GM18507 (cell line): ENCODE measurements around the gene SHMT2.

Experiments used
- DNase-seq: peaks from one replicate; pipeline ENCODE4 v3.0.0; 2011; ENCODE audit warnings: low read depth; ENCODE audit not compliant: insufficient read length; ENCODE audit errors: extremely low spot score
- FAIRE-seq: peaks from 2 replicates; lab custom pipeline; 2011; peaks lifted over from hg19 to GRCh38; lab: Jason Lieb, UNC

SHMT2 gene

DNA sequence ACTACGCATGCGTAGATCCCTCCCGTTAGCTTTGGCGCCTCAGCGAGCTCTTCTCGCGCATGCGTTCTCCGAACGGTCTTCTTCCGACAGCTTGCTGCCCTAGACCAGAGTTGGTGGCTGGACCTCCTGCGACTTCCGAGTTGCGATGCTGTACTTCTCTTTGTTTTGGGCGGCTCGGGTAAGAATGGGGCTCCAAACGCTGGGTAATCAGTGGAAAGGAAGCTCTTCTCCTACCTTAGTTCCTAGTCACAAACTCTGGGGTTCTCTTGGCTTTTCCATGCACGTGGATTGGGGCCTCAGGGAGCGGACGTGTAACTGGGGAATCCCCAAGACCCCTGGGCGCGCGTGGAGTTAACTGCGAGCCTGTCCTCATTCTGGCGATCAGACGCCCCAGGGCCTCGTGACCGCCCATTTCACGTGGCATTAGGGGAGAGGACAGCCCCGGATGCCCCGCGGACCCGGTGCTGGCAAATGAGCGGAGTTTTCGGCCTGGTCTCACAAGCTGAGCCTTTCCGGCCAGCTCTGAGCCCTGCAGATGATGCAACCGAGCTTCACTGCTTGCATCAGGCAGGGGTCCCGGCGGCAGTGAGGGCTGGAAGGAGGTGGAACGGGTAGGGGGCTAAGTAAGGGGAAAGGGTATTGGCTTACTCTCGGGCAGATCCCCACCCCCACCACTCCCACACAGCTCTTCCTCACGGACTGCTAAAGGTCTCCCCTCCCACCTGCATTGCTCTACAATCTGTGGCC, at the start of gene SHMT2:
SHMT2 (plus strand) TSS at position 78 of the 747 bp plus-strand sequence; CDS start at position 146, 68 bp downstream.
- peak; percentile 98 for FAIRE-seq

DNA sequence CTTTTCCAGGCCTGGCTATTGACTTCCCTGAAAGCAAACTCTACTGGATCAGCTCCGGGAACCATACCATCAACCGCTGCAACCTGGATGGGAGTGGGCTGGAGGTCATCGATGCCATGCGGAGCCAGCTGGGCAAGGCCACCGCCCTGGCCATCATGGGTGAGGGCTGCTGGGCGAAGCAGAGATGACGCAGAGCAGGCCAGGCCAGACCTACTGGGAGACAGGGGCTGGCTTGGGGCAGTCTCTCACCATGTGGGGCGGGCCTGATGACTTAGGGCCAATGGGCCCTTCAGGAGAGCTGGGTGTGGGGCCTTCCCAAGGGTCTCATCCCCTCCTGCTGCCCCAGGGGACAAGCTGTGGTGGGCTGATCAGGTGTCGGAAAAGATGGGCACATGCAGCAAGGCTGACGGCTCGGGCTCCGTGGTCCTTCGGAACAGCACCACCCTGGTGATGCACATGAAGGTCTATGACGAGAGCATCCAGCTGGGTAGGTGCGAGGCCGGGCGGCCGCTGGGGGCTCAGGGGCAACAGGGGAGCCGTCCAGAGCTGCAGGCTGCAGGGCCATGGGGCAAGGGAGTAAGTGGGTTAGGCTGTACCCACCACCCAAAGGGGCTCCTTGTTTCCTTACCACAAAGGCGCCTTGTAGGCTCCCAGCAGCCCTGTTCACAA, 49.1 kb upstream of the SHMT2 start:
- no peak for FAIRE-seq

More for the DNA sequence above, at the start of gene SHMT2:
- DNase-seq: peak; percentile 96

DNA sequence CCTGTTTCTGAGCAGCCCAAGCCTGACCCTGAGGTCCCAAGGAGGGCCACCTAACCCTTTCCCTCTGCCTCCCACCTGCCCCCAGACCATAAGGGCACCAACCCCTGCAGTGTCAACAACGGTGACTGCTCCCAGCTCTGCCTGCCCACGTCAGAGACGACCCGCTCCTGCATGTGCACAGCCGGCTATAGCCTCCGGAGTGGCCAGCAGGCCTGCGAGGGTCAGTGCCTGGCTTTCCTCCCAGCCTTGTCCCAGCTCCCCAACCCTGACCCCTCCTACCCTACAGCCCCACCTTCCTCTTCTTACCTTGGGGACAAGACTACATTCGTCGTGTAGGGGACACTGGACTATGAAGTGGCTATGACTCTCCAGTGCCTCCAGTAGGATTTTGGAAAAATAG, 48.4 kb upstream of the SHMT2 start:
- FAIRE-seq (no peak), DNase-seq (no peak)

More for the DNA sequence above, 49.1 kb upstream of the SHMT2 start:
- no peak for DNase-seq

DNA sequence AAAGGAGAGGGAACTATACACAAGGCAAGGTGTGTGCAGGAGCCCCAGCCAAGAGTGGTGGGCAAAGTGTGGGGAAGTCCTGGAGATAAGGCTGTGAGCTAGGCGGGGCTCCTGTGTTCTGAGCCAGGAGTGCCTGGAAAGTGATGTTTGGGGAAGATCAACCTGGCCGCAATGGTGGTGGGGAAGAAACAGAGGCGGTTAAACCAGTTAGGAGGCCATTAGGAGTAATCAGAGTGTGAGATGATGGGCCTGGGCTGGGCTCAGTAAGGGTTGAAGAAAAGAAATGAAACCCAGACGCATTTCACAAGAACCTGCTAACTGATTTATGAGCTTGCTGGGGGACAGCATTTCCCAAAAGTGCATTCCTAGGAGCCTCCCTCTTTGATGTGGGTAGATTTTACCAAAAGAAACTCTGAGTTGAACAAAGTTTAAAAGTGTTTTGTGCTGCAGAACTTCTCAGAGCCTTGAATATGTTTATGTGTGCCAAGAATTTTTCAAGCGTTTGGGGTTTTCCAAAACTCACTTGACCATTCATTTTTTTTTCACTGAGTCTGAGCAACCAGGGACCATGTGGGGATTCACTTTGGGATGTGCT, 47.9 kb upstream of the SHMT2 start:
- FAIRE-seq: no peak
- no peak for DNase-seq

DNA sequence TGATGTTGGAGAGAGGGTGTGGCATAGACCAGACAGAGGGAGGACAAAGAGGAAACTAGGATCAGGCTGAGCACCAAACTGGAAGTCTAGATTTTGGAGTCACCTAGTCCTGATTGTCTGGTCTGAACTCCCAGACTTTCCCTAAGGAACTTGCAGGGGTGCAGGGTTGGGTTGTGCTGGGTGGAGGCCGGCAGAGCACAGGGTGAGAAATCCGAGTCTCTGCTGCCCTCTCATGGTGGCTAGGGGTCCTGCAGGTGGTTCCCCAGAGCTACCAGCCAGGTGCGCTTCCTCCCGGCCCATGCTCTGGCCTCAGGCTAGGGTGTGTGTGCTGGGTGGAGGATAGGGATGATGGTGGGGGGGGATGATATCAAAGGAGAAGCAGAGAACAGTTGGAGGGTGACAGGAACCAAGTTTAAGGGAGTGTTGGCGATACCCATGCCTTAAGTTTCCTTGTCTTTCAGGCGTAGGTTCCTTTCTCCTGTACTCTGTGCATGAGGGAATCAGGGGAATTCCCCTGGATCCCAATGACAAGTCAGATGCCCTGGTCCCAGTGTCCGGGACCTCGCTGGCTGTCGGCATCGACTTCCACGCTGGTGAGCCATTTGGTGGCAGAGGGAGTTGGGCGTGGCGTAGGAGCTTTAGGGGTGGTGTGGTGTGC, 46.5 kb upstream of the SHMT2 start:
- DNase-seq: peak; percentile 93

DNA sequence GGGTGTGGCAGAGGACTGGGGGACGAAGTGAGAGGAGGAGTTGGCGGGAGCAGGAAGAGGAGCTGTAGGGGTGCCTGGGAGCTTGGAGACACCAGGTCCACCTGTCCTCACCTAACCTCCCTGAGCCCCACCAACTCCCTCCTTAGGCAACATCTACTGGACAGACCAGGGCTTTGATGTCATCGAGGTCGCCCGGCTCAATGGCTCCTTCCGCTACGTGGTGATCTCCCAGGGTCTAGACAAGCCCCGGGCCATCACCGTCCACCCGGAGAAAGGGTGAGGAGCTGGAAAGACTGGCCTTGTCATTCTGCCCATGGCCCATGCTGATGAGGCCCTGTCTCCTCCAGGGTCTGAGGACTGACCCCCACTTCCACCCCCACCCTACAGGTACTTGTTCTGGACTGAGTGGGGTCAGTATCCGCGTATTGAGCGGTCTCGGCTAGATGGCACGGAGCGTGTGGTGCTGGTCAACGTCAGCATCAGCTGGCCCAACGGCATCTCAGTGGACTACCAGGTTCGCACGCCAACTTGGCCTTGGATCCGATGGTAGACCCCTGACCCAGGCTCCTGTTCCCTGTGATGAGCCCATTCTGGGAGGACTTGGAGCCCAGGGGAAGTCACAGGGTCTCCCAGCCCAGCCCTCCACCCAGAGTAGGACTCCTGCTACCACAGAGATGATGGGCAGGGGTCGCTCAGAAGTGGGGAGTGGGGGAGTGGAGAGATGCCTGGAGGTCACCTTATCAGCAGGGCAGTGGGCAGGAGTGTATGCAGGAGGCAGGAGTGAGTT, 45.4 kb upstream of the SHMT2 start:
- FAIRE-seq (no peak), DNase-seq (no peak)

More for the DNA sequence above, 46.5 kb upstream of the SHMT2 start:
- peak; percentile 96 for FAIRE-seq

DNA sequence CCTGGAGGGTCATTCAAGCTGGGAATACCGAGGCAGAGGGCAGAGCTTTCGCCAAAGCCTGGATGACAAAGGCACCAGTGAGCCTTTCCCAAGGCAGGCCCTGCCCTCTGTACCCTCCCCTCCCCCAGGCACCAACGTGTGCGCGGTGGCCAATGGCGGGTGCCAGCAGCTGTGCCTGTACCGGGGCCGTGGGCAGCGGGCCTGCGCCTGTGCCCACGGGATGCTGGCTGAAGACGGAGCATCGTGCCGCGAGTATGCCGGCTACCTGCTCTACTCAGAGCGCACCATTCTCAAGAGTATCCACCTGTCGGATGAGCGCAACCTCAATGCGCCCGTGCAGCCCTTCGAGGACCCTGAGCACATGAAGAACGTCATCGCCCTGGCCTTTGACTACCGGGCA, 44.1 kb upstream of the SHMT2 start:
- FAIRE-seq (no peak), DNase-seq (no peak)

DNA sequence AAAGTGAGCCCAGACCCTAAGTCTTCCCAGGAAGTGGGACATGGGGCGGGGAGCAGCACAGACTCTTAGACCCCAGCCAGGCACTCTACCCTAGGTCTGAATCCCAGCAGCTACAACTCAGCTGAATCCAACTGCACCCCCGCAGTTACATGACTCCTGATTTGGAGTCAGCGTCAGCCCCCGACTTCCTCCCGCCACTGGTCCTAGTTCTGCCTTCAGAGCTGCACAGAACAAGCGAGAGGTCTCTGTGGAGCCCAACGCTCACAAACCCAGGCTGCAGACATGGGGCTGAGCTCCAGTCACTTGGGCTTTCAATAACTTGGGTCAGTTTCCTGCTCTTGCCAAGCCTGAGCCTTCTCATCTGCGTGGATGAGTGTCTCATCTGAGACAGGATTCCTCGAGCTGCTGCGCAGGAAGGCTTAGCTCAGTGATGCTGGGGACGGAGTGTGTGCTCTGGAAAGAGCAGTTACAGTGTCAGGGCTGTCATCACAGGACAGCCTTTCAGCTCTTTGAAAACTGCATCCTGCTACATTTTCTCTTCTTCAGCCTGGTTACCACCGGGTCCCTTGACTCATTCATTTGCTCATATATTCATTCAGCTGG, 43.5 kb upstream of the SHMT2 start:
- FAIRE-seq (no peak), DNase-seq (no peak)

DNA sequence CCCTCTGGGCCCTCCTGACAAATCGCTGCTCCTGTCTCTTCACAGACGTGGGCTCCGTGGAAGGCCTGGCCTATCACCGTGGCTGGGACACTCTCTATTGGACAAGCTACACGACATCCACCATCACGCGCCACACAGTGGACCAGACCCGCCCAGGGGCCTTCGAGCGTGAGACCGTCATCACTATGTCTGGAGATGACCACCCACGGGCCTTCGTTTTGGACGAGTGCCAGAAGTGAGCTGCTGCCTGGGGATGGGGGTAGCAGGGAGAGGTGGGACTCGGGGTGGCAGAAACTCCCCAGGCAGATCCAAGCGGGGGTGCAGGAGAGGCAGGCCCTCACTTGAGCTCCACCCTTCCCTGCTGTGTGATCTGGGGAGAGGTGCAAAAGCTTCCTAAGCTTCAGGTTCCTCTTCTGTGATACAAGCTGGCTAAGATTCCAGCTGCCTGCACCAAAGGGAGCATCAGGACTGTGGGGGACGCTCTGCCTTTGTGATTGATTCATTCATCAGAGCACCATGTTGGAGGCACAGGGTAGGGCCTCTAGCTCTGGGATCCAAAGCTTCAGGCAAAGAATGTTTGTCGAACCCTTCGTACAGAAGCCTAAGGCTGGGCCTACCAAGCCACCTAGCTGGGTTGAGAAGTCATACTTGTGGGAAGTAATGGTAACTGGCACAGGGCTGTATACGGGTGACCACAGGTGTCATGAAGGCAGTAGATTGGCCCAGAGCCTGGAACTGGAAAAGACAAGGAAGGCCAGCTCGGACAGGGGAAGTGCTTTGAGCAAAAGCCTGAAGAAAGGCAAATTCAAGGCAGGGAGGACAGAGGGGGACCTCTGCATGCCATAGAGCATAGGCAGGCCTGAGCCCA, 42.1 kb upstream of the SHMT2 start:
- no peak for FAIRE-seq
- DNase-seq: no peak

DNA sequence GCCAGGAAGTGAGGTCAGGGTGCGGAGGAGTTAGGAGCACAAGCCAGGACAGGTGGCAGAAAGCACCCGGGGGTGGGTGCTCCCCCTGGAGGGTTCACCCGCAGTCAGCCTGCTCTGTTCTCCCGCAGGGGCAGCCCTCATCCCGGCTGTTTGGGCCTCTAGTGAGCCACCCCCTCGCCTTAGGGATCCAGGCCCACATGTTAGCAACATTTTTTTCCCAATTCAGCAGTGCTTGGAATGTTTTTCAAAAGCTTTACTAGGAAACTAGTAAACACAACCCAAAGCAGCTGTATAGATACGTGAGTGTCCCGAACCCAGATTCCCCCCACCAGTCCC, 41.5 kb upstream of the SHMT2 start:
- DNase-seq (no peak), FAIRE-seq (no peak)

DNA sequence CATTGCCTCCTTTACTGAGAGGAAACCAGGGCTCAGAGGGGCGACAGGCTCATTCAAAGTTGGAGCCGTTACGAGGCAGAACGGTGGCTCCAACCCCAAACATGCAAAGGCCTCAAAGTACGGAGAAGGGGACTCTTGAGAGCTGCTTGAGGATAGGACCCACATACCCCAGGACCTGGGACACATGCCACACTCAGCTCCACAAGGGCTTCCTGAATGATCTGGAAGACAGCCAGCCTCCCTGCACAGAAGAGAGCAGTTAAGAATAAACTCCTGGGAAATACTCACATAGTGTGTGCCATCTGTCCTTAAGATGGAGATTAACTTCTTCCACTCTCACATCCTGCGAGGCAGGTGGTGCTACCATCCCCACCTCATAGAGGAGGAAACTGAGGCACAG, 39.5 kb upstream of the SHMT2 start:
- DNase-seq (no peak), FAIRE-seq (no peak)

DNA sequence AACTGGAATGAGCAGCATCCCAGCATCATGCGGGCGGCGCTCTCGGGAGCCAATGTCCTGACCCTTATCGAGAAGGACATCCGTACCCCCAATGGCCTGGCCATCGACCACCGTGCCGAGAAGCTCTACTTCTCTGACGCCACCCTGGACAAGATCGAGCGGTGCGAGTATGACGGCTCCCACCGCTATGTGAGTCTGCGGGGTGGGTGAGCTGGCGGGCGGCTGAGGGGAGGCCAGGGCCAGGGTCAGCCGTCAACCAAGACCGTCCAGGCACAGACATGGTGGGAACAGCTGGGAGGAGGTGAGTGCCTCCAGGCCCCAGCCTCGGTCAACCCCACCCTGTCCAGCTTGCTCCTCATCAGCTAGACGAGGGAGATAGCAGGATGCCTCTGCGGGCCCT, 38.7 kb upstream of the SHMT2 start:
- DNase-seq (no peak), FAIRE-seq (no peak)

DNA sequence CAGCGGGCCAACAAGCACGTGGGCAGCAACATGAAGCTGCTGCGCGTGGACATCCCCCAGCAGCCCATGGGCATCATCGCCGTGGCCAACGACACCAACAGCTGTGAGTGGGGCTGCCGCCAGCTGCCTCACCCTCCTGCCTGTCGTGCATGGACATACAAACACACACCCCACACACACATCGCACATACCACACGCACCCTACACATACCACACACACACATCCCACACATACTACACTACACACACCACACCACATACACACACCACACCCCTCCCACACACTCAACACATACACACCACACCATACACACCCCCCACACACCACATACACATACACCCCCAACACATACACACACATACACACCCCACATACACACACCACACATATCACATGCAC, 38.1 kb upstream of the SHMT2 start:
- FAIRE-seq (no peak), DNase-seq (no peak)

DNA sequence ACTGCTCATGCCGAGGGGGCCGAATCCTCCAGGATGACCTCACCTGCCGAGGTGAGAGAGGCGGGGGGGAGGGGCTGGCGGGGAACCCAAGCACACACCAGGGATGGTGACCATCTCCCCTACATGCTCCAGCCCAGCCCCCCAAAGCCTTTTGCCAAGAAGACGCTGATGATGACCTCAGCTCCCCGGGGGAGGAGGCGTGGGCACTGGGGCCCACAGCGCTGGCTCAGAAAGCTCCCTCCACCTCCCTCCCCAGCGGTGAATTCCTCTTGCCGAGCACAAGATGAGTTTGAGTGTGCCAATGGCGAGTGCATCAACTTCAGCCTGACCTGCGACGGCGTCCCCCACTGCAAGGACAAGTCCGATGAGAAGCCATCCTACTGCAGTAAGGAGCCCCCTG, 36.6 kb upstream of the SHMT2 start:
- FAIRE-seq: no peak
- DNase-seq: no peak

DNA sequence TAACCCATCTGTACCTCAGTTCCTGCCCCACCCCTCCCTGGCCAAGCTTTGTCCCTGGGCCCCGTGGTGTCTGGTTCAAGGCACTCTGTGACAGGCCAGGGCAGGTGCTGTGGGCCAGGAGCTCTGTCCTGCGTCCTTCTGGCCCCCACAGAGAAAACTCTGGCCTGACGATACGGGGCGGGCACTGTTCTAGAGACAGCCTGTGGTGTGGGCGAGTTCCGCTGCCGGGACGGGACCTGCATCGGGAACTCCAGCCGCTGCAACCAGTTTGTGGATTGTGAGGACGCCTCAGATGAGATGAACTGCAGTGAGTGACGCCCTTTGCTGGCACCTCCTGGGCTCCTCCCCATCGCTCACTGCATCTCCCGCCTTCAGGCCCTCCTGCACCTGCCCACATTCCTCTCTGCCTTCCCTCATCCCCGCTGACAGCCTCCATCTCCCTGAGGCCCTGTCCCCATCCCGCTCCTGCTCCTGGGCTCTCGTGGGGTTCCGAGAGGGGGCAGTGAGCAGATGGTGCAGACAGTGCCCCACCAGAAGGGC, 35.7 kb upstream of the SHMT2 start:
- DNase-seq (no peak), FAIRE-seq (no peak)

DNA sequence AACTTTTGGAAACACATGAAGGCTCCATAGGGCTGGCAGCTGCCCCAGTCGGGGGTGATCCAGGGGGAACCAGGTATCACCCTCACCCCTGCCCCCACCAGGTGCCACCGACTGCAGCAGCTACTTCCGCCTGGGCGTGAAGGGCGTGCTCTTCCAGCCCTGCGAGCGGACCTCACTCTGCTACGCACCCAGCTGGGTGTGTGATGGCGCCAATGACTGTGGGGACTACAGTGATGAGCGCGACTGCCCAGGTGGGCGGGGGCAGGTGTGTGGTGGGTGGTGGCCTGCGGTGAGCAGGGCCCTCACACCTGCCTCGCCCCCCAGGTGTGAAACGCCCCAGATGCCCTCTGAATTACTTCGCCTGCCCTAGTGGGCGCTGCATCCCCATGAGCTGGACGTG, 35.3 kb upstream of the SHMT2 start:
- DNase-seq (no peak), FAIRE-seq (no peak)

DNA sequence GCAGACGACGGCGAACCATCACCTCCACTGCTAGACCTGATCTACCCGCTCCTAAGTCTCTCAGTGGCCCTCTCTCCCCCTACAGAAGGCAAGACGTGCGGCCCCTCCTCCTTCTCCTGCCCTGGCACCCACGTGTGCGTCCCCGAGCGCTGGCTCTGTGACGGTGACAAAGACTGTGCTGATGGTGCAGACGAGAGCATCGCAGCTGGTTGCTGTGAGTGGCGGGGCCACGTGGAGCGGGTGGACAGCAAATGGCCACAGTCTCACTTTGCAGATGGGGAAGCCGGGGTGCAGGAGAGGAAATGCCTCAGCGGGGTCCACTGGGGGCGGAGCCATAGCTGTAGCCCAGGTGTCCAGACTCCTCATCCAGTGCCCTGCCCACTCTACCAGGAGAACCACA, 34.3 kb upstream of the SHMT2 start:
- DNase-seq (no peak), FAIRE-seq (no peak)
